DMS 273 treated with DMSO at 0.1 percent for 48 hours (cell line): Measurements from ENCODE around the gene NACA2.

Source experiments
- DNase-seq: peaks from one replicate; lab custom pipeline; 2025; lab: John Stamatoyannopoulos, UW

Gene NACA2

DNA sequence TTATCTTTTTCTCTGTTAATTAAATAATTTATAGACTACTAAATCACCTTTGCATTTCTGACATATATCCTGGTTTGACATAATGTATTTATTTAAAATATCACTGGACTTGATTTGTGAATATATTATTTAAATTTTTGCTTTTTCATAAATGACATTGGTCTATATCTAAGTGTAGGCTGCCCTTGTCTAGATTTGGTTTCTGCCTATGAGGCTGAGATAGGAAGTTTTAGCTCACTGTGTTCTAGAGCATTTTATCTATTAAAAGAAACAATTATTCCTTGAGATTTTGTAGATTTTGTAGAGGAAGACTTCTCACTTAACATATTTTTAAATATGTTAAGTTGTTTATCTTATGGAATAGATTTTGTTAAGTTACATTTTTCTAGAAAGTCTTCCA lies 43.9 kb downstream of the NACA2 start:
- no peak for DNase-seq

DNA sequence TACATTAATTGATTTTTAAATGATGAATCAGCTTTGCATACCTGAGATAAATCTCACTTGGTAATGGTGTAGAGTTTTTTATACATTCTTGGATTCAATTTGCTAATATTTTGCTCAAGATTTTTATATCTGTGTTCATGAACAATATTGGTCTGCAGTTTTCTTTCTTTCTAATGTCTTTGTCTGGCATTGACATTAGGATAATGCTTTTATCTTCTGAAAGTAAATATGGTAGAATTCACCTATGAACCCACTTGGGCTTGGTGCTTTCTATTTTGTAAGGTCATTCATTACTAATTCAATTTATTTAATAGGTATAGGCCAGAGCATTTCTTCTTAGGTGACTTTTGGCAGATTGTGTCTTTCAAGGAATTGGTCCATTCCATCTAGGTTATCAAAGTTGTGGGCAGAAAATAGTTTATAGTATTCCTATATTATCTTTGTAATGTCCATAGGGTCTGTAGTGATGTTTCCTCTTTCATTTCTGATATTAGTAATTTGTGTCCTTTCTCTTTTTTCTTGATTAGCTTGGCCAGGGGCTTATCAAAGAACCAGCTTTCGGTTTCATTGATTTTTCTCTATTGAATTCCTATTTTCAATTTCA lies 45.6 kb downstream of the NACA2 start:
- DNase-seq, result no peak

DNA sequence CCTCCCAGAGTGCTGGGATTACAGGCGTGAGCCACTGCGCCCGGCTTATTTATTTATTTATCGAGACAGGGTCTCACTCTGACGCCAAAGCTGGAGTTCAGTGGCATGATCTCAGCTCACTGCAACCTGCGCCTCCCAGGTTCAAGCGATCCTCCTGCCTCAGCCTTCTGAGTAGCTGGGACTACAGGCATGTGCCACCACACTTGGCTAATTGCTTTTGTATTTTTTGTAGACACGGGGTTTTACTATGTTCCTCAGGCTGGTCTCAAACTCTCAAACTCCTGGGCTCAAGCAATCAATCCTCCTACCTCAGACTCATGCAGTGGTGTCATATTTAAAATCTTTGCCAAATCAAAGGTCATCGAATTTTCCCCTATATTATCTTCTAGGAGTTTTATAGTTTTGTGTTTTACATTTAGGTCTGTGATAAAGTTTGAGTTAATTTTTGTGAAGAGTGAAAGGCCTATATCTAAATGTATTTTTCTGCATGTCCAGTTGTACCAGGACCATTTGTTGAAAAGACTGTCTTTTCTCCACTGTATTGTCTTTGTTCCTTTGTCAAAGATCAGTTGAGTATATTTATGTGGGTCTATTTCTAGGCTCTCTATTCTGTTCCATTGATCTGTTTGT lies 47.1 kb downstream of the NACA2 start:
- DNase-seq, result no peak

DNA sequence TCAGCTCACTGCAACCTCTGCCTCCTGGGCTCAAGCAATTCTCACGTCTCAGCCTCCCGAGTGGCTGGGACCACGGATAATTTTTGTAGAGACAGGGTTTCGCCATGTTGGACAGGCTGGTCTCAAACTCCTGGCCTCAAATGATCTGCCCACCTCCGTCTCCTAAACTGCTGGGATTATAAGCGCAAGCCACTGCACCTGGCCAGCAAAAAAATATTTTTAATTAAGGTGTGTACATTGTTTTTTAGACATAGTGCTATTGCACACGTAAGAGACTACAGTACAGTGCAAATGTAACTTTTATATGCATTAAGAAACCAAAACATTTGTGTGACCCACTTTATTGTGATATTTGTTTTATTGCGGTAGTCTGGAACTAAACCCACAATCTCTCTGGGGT lies 49.0 kb downstream of the NACA2 start:
- no peak for DNase-seq

DNA sequence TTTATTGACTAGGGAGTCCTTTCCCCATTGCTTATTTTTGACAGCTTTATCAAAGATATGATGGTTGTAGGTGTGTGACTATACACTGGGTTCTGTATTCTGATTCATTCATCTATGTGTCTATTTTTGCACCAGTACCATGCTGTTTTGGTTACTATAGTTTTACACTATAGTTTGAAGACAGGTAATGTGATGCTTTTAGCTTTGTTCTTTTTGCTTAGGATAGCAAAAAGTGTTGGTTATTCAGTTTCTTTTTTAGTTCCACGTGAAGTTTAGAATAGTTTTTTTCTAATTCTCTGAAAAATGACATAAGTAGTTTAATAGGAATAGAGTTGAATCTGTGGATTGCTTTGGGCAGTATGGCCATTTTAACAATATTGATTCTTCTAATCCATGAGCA lies 50.1 kb downstream of the NACA2 start:
- DNase-seq, result no peak
